NCI-H1048 (cell line): Measurements from ENCODE around the gene ZNF407.

Source experiments
- DNase-seq: peaks from one replicate; lab custom pipeline; 2025; lab: John Stamatoyannopoulos, UW

Gene ZNF407

DNA sequence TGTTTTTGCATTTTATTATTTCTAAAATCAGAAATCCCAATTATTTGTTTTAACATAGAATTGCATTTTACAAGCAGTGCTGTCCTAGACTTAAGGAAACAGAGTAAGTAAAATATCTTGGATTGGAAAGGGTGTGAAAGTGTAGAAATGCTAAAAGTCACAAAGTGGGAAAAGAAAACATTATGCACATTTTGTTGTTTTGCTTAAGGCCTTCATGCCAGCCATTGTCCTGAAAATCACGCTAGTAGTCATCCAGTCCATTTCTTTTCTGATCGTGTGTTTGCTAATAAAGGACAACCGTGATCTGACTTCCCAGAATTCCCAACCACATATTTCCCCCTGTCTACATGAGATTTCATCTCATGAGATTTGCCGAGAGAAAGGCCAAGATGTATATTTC lies 412.2 kb downstream of the ZNF407 start:
- DNase-seq: no peak

DNA sequence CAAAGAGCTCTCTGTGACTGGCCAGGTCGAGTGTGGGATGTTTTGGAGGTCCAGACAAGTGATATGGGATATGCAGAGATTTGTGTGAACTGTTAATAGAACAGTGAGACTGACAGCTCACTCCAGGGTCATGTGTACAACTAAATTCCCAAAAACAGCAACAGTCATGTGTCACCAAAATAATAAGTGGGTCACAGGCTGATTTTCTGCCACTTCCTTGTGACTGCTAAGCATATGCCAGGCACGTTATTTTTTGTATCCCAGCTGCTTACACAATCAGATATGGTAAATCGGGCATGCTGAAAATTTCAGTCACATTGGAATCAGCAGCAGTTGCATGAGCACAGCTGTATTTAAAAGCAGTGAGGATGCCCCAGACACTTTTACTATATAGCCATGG lies 412.6 kb downstream of the ZNF407 start:
- DNase-seq: no peak

DNA sequence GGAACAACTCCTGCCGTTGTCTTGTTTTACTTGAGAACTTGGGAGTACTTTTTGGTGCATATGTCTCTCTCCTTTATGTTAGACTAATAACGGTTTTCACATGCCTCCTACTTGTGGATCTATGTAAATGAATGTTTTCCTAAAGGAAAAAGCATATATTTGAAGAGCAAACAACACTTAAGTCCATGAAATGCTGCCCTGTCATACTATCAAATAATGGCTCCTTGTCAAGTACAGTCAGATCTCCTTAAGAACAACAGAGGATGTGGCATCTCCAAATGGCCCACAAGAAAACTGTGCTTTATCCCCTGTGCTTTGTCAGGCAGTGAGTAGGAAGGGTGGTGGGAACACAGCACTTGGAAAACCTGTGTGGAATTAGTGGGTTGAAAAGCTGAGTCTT lies 413.0 kb downstream of the ZNF407 start:
- DNase-seq: no peak

DNA sequence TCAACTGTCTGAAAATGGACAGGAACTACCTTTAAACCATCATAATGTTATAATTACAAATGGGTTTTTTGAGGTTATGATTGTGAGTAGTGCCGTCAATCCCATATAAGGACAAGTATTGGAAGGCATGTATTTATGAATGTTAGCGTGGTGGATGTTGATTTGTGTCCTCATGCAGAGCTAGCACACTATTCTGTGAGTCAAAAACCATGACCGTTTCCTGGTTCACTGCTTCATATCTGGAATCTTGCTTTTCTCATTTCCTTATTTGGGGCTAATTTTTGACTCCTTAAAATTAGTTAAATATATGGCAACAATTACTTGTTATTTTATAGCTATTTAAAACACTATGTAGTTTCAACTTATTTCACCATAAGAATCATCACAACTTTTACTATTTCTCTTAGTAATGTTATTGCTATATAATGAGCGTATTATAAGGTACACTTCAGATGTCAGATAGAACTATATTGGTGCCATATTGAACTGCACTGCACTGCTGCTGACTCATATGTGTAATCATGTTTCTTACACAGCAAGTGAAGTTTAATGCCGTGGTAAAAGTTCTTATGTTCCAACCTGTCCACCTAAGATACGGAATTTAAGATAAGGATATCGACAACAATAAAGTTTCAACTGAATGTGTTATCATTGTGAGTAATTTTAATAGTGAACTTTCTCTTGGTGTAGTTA lies 418.5 kb downstream of the ZNF407 start:
- no peak for DNase-seq

DNA sequence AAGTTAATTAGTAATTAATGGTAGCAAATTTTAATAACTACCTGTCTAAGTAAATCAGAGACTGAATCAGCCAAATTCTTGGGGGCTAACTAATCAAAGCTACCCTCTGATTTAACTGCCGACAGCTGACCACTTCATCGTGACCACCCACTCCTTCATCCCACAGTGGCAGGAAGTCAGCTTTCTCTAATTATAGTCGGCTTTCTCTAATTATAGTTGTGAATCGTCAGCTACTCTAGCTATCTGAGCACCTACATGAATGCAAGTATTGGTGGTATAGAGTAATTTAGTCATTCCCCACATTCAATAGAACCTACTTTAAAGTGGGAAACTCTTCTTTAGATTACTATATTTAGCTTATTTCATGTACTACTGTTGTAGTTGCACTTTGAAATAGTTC lies 425.8 kb downstream of the ZNF407 start:
- no peak for DNase-seq

DNA sequence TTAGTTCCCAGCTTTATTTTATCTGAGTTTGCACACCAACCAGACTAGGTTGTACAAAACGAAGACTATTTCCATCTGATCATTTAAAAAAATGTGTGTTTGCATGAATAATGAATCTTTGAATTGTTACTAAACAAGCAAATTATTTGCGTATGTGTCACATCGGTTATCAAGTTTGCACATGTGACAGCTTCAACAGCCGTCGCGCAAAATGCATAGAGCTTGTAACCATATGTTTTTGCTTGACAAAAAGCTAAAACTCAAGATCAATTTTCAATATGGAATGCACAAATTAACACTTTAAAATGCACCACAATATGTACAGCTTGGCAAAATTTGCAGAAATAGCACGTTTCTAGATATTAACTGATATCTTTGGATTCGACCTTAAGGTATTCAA lies 427.2 kb downstream of the ZNF407 start:
- DNase-seq: no peak

DNA sequence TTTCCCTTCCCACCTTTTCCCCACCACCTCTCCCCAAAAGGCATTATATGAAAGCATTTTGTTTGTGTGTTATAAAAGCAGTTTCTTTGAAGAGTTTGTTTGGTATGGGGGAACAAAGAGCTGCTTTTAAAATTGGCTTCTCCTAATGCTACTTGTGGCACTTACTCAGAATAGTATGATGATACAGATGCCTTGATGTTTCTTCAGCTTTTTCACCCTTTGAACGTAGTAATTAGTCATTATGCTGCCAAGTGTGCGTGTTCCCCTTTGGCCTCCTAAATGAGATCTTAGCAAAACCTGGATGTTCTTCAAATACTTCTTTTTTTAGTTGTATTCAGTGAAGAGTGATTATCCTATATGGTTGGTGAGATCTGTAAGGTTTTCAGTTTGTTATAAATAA lies 427.9 kb downstream of the ZNF407 start:
- no peak for DNase-seq

DNA sequence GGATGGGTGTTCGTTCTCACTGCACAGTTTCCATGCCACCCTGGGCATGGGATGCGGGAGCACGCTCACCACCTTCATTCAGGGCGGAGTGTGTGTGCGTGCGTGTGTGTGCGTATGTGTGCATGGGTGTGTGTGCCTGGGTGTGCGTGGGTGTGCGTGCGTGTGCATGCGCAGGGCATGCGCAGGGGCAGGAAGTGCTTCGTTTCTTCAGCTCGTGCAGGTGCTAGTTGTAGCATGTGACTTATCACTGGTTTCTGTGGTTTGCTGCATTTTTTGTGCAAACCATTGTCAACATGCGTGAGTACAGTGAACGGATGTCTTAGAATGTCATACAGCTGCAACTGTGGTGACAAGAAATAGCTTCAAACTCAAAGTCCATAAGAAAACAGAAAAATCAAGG lies 431.8 kb downstream of the ZNF407 start:
- DNase-seq: no peak

DNA sequence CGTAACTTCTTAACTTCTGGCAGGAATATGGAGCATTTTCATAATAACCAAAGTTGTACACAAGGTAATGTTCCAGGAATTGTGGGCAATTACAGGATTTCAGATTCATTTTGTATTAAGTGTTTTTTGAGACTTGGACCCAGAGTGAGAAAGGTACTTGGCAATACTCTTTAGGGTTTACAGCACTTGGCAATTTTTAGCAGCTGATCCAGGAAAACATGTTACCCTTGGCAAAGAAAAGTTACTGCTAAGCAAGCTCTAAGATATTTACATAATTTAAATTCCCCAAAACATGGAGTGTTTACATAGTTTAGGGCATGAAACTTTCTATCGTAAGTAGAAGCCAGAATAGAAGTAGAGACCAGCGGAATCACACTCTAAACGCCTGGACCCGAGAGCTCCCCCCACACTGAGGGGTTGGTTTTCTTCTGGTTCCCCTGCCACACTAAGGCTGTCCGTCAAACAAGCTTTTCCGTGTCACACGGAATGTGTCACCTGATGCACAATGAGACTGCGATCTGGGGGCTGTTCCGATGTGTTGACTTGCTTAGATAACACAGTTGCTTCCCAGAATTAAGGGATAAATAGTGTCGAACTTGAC lies 434.1 kb downstream of the ZNF407 start:
- no peak for DNase-seq

DNA sequence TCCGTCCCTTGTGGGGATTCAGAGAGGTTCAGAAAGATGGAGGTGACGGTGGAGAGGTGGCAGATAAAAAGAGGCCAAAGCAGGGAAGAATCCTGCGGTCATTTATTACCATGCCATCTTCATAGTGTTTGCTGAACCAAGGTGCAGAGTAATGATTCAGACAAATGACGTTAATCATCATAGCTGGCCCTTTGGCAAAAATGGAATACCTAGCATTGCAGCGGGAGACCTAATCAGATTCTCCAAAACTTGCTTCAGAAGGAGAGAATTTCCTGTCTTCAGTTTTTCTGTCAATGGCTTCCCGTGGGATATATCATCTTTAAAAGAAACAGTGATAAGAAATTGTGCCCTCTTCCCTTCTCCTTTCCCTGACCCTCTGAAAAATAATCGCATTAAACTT lies 435.8 kb downstream of the ZNF407 start:
- no peak for DNase-seq

DNA sequence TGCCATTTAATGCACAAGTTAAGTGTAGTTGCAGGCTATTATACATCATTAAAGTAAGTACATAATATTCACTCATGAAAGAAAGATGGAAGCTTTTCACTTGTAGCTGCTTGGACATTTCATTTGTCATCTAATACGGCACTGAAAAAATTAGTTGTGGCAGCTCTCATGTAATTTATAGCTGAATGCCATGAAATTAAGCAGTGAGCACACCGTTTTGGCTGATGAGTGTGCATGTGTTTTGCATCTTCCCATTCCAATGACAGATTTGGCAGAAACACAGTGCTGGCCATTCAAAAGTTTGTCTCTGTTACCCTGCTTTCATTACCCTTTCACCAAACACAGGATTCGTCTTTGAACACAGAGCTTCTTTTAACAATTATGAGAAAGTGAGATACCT lies 437.3 kb downstream of the ZNF407 start:
- no peak for DNase-seq

DNA sequence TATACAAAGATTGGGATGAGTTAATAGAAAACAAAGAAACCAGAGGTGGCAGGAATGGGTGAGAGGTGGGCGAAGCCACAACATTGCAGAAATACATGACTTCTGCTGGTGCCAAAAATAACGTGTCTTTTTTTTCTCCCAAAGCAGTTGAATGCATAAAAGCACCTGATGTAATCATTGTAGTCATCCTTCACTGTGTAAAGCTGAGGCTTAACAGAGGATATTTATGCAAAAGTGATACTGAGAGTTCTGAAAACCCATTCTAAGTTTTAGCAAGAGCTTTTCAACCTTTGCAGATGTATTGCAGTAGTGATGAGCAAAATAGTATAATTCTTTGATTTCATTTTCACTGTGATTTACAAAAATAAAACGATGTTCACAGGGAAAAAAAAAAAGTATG lies 438.3 kb downstream of the ZNF407 start:
- DNase-seq: no peak

DNA sequence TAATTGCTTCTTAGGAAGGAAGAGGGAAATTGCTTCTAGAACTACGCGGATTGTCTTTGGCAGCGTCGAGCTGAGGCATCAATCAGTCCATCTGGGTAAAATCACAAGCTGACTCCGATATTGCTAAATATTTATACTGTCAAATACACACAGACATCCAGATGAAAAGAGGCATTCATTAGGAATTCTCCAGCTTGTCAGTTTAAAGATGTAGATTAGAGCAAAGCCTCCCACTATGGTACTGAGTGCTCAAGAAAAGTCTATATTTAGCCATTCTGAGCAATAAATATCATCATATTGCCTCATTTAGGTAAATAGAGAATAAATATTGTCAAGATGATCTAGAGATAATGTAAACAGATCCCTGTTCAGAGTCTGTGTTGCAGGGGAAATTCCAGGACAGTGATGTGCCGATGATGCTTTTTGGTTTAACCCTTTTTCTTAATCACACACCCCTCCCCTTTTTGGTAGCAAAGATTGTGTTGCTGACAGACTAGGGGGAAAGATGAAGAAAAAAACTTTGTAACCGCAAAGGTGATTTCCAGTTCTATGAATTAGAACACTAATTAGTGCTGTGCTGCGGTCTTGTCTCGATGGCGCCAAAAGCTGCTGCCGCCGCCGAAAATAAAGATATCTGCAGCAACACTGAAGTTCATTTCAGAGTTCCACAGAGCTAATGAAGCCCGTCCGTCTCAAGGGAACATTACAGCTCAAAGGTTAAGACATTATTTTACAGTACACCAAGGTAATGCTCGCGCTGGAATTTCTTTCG lies 439.4 kb downstream of the ZNF407 start:
- no peak for DNase-seq

DNA sequence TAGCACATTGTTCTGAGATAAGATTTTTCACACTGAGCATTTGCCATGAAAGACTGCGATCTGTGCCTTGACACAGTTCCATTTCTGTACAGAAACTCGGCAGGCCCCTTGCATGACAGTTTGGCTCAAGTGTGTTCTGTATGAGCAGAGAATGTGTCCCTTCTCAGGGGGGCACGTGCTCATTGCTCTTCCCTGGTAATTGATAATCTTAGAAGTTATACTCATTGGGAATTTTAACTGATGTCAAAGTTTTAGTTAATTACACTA lies 440.0 kb downstream of the ZNF407 start:
- no peak for DNase-seq

DNA sequence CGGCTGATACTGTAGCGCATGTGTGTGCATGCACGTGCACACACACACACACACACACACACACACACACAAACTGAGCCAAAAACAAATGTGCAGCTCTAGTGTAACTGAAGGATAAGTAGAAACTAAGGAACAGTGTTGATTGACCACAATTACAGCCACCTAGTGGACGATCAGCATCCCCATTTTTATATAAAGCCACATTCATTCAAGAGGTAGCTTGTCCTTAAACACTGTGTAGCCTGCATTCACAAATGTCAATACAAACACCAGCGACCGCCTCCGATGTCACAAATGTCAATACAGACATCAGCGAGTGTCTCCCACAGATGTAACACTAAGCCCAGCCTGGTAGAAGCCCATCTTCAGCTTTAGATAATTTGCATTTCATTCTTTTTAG lies 443.9 kb downstream of the ZNF407 start:
- no peak for DNase-seq

DNA sequence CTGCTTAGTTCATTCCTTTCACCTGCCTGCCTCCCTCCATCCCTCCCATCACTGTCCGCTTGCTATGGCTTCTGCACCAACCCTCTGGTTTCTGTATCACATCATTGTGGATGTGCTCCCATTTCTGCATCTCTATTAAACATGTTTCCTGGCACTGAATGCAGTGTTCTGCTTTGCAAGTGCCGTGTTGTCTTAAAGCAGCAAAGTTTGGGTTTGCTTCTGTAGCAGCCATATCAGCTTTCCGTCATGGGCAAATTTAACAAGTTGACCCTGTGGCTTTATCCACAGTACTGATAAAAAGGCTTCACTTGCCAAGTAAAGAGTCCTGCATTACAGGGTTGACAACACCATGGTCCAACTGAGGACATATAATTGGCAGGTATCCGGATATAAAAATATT lies 445.8 kb downstream of the ZNF407 start:
- no peak for DNase-seq

DNA sequence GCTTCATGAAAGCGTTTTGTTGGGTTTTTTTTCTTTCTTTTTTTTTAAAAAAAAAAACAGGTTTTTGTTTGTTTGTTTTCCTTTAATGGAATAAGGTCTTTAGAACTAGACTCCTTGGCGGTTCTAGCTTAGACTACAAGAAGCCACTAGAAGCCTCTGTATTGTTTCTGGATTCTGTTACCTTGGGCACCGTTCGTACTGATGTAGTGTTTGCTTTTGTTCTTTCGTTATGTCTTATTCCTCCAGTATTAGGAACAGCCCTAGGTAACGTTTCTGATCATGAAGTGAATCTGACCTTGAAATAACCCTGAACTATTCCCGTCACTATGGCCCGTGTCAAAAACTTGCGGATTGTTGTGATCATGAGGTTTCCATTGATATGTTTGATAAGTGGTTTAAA lies 446.6 kb downstream of the ZNF407 start:
- no peak for DNase-seq

DNA sequence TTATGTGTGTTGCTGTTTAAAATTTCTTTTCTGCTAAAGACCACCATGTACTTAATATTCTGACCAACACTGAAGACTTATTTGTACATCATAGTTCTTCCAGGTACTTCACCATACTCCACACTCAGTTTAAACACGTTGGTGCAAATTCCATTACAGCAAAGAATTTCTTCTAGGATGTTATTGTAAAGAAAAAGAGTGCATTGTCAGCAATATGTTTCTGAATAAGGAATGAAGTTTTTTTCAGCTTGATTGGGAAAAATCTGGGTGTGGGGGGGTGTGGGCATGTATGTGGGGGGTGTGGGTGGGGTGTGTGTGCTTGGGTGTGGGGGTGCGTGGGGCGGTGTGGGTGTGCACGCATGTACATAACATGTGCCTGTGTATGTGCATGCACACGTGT lies 447.1 kb downstream of the ZNF407 start:
- DNase-seq: no peak

DNA sequence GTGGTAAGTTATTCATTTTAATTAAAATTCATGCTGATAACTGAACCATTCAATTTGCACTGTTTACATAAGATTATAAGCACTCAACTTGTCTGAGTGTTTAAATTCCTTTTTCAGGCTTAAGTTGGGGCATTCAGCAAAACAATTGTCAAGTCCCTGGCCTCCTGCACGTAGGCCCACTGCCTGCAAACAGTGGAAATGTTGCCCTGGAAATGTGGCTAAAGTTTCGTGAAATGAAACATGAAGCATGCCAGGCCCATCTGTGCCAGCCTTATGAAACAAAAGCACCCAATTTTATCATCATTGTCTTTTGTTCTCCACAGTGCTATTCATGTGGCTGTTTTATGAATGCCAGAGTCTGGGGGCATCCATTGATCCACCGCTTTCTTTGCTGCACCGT lies 447.6 kb downstream of the ZNF407 start:
- no peak for DNase-seq

DNA sequence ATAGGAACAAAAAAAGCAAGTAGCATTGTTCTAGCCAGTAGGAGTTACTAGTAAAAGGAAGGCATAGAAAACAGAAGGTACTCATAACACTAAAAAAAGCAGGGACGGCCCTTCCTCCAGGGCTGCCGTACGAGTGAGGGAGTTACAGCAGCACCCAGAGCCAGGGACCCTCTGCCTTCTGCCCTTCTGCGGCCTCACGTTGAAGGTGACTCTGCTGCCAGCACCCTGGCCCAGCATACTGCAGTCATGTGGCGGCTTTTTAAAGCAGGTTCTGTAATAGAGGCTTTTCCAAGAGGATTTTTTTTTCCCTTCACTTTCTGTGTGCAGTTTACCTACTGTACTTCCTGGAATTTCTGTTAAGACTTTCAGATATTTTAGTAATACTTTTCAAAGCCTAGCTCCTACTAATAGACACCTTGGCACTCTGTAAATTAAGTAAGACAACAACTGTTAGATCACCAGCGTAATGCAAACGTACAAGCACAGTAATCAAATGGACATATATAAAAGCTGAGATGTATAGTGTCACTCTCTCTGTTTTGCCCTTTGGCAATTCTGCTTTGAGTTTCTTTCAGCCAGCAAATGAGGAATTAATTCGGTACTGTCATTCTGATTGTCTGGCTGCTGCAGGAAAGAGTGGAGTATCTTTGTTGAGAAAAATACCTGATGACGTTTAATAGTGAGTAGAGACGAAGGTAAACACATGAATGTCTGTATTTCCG lies 449.7 kb downstream of the ZNF407 start:
- no peak for DNase-seq

DNA sequence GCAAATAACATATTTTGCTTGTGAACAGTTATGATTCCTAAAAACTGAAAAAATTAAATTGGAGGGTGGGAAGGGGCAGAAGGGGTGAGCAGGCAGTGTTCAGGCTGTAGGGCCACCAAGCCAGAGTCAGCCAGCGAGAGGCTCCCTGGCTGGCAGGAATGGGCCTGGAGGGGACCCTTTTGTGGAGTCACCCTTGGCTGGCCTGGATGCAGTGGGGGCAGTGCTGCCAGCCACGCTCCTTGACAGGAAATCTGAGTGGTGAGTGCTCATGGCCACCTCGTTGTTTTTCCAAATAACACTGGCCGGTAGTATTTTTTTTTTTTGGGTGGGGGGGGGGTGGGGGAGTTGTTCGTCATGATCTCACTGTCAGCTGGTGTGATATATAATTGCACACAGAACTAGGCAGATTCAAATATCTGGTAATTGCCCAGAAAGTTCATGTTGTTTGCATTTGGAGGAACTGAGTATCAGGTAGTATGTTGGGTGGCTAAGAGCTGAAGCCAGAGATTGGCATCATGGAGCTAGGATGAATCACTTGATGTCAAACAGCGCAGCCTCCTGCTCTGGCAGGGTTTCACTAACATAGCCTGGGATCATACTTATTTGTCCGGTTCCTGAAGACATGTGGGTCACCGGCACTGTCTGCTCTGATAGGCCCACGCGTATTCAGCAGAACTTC lies 451.2 kb downstream of the ZNF407 start:
- no peak for DNase-seq

DNA sequence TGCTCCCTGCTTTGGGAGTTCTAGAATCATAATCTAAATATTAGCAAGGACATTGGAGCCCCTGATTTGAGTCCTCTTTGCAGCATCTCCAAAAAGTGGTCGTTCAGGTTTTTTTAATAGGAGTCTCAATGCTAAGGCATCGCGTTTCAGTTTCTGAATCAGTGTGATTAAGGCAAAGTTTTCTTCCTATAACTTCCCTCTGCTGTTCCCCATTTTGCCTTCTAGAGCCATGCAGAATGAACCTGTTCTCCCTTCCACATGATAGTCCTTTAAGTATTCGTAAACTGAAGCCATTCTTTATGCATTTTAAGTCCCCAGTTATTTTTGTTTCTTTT lies 451.8 kb downstream of the ZNF407 start:
- DNase-seq: no peak

DNA sequence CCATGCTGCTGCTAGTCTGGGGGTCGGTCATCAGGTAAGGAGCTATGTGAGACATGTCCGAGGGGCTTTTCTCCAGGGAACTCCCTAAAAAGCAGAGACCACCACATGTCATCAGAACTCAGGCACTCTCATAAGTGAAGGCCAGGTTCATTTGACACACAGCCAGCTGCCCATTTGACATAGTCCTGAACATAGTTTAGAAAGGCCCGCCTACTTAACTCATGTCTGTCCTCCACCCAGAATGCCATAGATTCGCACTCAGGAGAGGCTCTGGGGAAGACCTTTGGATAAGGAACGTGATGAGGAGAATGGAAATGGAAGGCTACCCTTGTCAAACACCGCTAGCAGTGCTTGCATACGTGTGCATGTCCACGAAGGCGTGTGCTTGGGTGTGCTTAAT lies 454.1 kb downstream of the ZNF407 start:
- no peak for DNase-seq
